ENCODE measurements around the gene UAP1L1.

The UAP1L1 gene

DNA sequence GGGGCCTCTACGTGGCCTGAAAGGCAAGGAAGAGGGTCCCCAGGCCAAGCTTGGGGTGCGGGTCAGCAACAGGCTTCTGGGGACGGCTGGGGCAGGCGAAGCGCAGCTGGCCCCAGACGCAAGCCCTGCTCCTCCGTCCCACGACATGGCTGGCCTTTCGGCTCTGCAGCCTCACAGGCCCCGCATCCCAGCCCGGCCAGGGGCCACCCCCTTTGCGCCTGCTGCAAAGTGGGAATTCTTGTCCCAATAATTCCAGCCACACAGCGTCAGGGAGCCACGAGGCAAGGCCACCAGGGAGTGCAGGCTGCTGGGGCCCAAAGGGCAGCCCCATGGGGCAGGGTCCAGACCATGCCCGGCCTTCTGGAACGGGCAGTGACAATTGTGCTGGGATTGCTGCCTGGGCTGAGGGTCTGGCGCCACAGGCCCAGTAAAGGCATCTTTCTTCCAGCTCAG is 22.4 kb upstream of the UAP1L1 start:
- no peak for DNase-seq (ENCODE audit: low read depth in 1 of 2, low spot score in 1 of 2)
- no peak overlapping the region for H3K4me3 ChIP-seq (replicated peaks; ENCODE audit: insufficient read depth, low read length)
- no peak overlapping the region for H3K27ac ChIP-seq (replicated peaks)
- TF ChIP-seq GABPA (IDR thresholded peaks at IDR 0.05; ENCODE audit: low read depth) (no peak), SPI1 (IDR thresholded peaks at IDR 0.05; ENCODE audit: borderline replicate concordance, low read depth) (no peak), POLR2AphosphoS5 (IDR thresholded peaks at IDR 0.05; ENCODE audit: low read depth) (no peak)
- TF ChIP-seq, protein P1, sequence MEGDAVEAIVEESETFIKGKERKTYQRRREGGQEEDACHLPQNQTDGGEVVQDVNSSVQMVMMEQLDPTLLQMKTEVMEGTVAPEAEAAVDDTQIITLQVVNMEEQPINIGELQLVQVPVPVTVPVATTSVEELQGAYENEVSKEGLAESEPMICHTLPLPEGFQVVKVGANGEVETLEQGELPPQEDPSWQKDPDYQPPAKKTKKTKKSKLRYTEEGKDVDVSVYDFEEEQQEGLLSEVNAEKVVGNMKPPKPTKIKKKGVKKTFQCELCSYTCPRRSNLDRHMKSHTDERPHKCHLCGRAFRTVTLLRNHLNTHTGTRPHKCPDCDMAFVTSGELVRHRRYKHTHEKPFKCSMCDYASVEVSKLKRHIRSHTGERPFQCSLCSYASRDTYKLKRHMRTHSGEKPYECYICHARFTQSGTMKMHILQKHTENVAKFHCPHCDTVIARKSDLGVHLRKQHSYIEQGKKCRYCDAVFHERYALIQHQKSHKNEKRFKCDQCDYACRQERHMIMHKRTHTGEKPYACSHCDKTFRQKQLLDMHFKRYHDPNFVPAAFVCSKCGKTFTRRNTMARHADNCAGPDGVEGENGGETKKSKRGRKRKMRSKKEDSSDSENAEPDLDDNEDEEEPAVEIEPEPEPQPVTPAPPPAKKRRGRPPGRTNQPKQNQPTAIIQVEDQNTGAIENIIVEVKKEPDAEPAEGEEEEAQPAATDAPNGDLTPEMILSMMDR (IDR thresholded peaks at IDR 0.05; ENCODE audit: insufficient read depth, low read length): no peak
- TF ChIP-seq, protein P2, sequence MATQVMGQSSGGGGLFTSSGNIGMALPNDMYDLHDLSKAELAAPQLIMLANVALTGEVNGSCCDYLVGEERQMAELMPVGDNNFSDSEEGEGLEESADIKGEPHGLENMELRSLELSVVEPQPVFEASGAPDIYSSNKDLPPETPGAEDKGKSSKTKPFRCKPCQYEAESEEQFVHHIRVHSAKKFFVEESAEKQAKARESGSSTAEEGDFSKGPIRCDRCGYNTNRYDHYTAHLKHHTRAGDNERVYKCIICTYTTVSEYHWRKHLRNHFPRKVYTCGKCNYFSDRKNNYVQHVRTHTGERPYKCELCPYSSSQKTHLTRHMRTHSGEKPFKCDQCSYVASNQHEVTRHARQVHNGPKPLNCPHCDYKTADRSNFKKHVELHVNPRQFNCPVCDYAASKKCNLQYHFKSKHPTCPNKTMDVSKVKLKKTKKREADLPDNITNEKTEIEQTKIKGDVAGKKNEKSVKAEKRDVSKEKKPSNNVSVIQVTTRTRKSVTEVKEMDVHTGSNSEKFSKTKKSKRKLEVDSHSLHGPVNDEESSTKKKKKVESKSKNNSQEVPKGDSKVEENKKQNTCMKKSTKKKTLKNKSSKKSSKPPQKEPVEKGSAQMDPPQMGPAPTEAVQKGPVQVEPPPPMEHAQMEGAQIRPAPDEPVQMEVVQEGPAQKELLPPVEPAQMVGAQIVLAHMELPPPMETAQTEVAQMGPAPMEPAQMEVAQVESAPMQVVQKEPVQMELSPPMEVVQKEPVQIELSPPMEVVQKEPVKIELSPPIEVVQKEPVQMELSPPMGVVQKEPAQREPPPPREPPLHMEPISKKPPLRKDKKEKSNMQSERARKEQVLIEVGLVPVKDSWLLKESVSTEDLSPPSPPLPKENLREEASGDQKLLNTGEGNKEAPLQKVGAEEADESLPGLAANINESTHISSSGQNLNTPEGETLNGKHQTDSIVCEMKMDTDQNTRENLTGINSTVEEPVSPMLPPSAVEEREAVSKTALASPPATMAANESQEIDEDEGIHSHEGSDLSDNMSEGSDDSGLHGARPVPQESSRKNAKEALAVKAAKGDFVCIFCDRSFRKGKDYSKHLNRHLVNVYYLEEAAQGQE (IDR thresholded peaks at IDR 0.05; ENCODE audit: insufficient replicate concordance, low read depth): no peak
- peaks cover 29% of the 10 kb centered on the region for H3K27me3 ChIP-seq (ENCODE audit: insufficient read depth, poor library complexity, severe bottlenecking)

DNA sequence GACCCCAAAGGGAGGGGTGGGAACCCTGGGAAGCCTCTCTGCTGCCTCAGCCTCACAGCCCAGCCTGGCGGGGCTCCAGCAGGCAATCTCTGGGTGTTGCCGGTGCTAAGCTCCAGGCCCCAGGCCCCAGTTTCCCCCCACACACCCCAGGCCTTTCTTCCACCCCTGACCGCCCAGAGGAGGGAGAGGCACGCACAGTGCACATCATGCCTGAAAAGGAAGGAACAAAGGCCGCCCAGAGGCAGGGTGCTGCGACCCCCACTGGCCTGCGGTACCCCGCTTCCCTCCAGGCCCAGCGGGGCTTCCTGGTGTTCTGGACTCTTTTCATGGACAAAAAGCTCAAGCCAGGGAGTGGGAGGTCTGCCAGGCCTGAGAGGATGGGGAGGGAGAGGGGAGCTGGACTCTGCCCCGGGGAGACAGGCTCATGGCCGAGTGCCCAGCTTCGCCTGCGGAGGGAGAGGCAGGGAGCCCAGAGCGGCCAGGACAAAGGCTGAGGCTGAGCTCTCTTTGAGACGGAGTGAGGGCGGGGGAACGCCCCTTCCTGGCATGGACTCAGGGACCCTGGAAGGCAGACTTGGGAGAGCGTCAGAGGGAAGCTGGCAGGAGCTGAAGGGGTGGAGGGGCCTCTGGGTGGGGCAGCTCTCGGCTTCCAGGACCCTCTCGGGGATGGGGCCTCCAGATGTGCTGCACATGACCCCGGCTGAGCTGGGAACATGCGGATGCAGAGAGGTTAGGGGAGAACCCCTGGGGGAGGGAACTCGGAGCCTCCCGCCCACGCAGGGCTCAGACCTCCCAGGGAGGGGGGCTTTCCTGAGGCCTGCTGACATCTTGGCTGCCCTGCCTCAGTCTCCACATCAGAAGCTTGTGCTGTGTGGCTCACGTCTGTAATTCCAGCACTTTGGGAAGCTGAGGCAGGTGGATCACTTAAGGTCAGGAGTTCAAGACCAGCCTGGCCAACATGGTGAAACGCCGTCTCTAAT is 21.6 kb upstream of the UAP1L1 start:
- Histone ChIP-seq H3K27me3 (ENCODE audit: insufficient read depth, poor library complexity, severe bottlenecking) (peaks cover 29% of the 10 kb centered on the region), H3K27ac (replicated peaks) (no peak overlapping the region), H3K4me3 (replicated peaks; ENCODE audit: insufficient read depth, low read length) (no peak overlapping the region)
- no peak for DNase-seq (ENCODE audit: low read depth in 1 of 2, low spot score in 1 of 2)
- TF ChIP-seq POLR2AphosphoS5 (IDR thresholded peaks at IDR 0.05; ENCODE audit: low read depth) (no peak), SPI1 (IDR thresholded peaks at IDR 0.05; ENCODE audit: borderline replicate concordance, low read depth) (no peak), GABPA (IDR thresholded peaks at IDR 0.05; ENCODE audit: low read depth) (no peak)
- TF ChIP-seq, protein P1 (IDR thresholded peaks at IDR 0.05; ENCODE audit: insufficient read depth, low read length): no peak
- TF ChIP-seq, protein P2 (IDR thresholded peaks at IDR 0.05; ENCODE audit: insufficient replicate concordance, low read depth): no peak

DNA sequence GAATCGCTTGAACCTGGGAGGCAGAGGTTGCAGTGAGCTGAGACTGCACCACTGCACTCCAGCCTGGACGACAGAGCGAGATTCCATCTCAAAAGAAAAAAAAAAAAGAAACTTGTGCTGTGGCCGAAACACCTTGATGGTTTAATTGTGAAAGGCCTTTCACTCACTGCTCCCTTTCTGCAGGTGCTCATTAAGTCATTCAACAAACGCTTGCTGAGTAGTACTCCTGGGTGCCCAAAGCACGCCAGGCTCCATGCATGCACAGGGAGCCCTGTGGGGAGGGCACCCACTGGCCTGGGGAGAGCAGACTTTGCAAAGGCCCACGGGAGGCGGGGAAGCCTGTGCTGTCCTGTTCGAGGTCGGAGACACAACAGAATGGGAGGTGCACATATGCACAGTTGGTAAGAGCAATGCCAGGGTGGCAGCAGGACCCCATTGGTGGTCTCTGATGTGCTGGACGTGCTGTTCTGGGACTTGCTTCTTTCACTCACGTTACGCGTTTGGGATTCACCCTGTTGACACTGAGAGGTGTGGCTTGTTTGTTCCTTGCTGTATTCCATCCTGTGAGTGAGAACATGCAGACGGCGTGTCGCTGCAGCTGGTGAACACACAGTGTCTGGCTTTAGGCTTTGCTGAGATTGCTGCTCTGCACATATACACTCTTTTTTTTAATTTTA is 20.4 kb upstream of the UAP1L1 start:
- no peak overlapping the region for H3K27ac ChIP-seq (replicated peaks)
- no peak overlapping the region for H3K4me3 ChIP-seq (replicated peaks; ENCODE audit: insufficient read depth, low read length)
- no peak for TF ChIP-seq SPI1 (IDR thresholded peaks at IDR 0.05; ENCODE audit: borderline replicate concordance, low read depth)
- no peak for TF ChIP-seq POLR2AphosphoS5 (IDR thresholded peaks at IDR 0.05; ENCODE audit: low read depth)
- TF ChIP-seq, protein P1 (IDR thresholded peaks at IDR 0.05; ENCODE audit: insufficient read depth, low read length): no peak
- DNase-seq (ENCODE audit: low read depth in 1 of 2, low spot score in 1 of 2): no peak
- peaks cover 22% of the 10 kb centered on the region for H3K27me3 ChIP-seq (ENCODE audit: insufficient read depth, poor library complexity, severe bottlenecking)

Data from HL-60 (cell line).